Activated naive CD8-positive, alpha-beta T cell treated with anti-CD3 and anti-CD28 coated beads, Interleukin-2, amount 10 ng/mL, durations not matched to agents 7 days and 5 days (primary cell): ENCODE data around the gene IL1RAPL2. TPM values are rescaled to one million over a fixed set of nuclear protein-coding genes. Genes with fewer than 3 reads are reported as not detected.
"Not testable (repeated sequence)": the region's sequence is repeated elsewhere in the genome, so short reads cannot be mapped to it uniquely, and the experiment has no call there.

Source experiments
- ATAC-seq: fragments of 150-1000 bp; cut with Tn5 transposase; one replicate; pipeline ENCODE4 v1.10.0; 2021; ENCODE audit warnings: low read depth, moderate library complexity
- POLR2A ChIA-PET: fragments of 350-600 bp; sonication (Branson Sonifier 250); formaldehyde crosslinking; loops from one replicate; lab custom pipeline; 2021; ENCODE audit warnings: antibody characterized with exemption; lab: Charles Lee
- DNase-seq: peaks from one replicate; pipeline ENCODE4 v3.0.0; 2021
- H3K27ac Mint-ChIP-seq: one replicate; pipeline ENCODE4 v1.8.0; 2022; ENCODE audit warnings: mild to moderate bottlenecking, mixed read lengths
- H3K27me3 Mint-ChIP-seq: one replicate; pipeline ENCODE4 v1.8.0; 2022; ENCODE audit warnings: mild to moderate bottlenecking, moderate library complexity, mixed read lengths
- H3K36me3 Mint-ChIP-seq: one replicate; pipeline ENCODE4 v1.8.0; 2021; ENCODE audit warnings: mild to moderate bottlenecking, mixed read lengths
- H3K4me1 Mint-ChIP-seq: one replicate; pipeline ENCODE4 v1.8.0; 2021; ENCODE audit warnings: mixed read lengths
- H3K4me3 Mint-ChIP-seq: one replicate; pipeline ENCODE4 v1.8.0; 2022; ENCODE audit warnings: mild to moderate bottlenecking, moderate library complexity, mixed read lengths
- H3K9me3 Mint-ChIP-seq: one replicate; pipeline ENCODE4 v1.8.0; 2021; ENCODE audit warnings: mixed read lengths
- total RNA-seq, 2 experiments: library from RNA; stranded (reverse); gene quantifications; one replicate each; pipeline ENCODE4 v1.2.3, GENCODE V29; 2021

Gene IL1RAPL2
- total RNA-seq, 2 experiments from 2014 or later = not detected

GRCh38 chrX:105647749-105648148, 1081.8 kb downstream of the IL1RAPL2 start:
- DNase-seq (no peak), ATAC-seq (no peak)
- no peaks in the 10 kb centered on the region for H3K4me1 Mint-ChIP-seq
- no peak overlapping the region for H3K27ac Mint-ChIP-seq
- POLR2A ChIA-PET = no interaction called here
- H3K4me3 Mint-ChIP-seq = no peak overlapping the region
- no peaks in the 10 kb centered on the region for H3K36me3 Mint-ChIP-seq
- H3K9me3 Mint-ChIP-seq = no peaks in the 10 kb centered on the region
- H3K27me3 Mint-ChIP-seq = no peaks in the 10 kb centered on the region

GRCh38 chrX:105648732-105649131, 1082.7 kb downstream of the IL1RAPL2 start:
- Mint-ChIP-seq H3K9me3 (no peaks in the 10 kb centered on the region), H3K27ac (no peak overlapping the region), H3K36me3 (no peaks in the 10 kb centered on the region), H3K4me3 (no peak overlapping the region), H3K27me3 (no peaks in the 10 kb centered on the region), H3K4me1 (no peaks in the 10 kb centered on the region)
- ATAC-seq (no peak), DNase-seq (no peak)
- POLR2A ChIA-PET = no interaction called here

GRCh38 chrX:105650577-105650976, 1084.6 kb downstream of the IL1RAPL2 start:
- Mint-ChIP-seq H3K36me3 (no peaks in the 10 kb centered on the region), H3K9me3 (no peaks in the 10 kb centered on the region), H3K27me3 (no peaks in the 10 kb centered on the region), H3K27ac (no peak overlapping the region), H3K4me1 (no peaks in the 10 kb centered on the region), H3K4me3 (no peak overlapping the region)
- no peak for DNase-seq
- POLR2A ChIA-PET = no interaction called here
- no peak for ATAC-seq

DNA sequence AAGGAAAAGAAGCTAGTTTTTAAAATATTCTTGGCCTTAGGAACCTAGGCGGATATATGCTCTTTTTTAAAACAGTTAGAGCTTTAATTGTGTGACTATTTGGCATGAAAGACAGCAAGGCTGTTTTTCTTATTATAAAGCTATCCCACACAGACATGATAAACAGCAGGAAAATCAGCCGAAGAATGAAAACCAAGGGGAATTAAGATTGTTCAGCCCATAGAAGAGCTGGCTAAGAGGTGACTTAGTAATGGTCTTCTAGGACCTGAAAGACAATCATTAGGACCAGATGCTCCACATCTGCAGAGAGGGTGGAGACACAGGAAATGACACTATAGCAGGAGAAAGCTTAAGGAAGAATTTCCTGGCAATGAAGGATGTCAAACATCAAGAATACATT, 1085.0 kb downstream of the IL1RAPL2 start:
- no peak overlapping the region for H3K4me3 Mint-ChIP-seq
- no peaks in the 10 kb centered on the region for H3K27me3 Mint-ChIP-seq
- ATAC-seq (no peak), DNase-seq (no peak)
- H3K27ac Mint-ChIP-seq = no peak overlapping the region
- POLR2A ChIA-PET = no interaction called here
- H3K36me3 Mint-ChIP-seq = no peaks in the 10 kb centered on the region
- no peaks in the 10 kb centered on the region for H3K4me1 Mint-ChIP-seq
- no peaks in the 10 kb centered on the region for H3K9me3 Mint-ChIP-seq

GRCh38 chrX:105653891-105654290, 1087.9 kb downstream of the IL1RAPL2 start:
- Mint-ChIP-seq H3K27ac (no peak overlapping the region), H3K9me3 (no peaks in the 10 kb centered on the region), H3K27me3 (no peaks in the 10 kb centered on the region), H3K4me1 (no peaks in the 10 kb centered on the region), H3K36me3 (no peaks in the 10 kb centered on the region), H3K4me3 (no peak overlapping the region)
- POLR2A ChIA-PET = no interaction called here
- no peak for DNase-seq
- ATAC-seq = no peak

- no peak overlapping the region for H3K4me3 Mint-ChIP-seq
- DNase-seq (no peak), ATAC-seq (no peak)
- H3K27me3 Mint-ChIP-seq = no peaks in the 10 kb centered on the region
- no peak overlapping the region for H3K27ac Mint-ChIP-seq
- POLR2A ChIA-PET = no interaction called here
- H3K4me1 Mint-ChIP-seq = no peaks in the 10 kb centered on the region
- no peaks in the 10 kb centered on the region for H3K36me3 Mint-ChIP-seq
- no peaks in the 10 kb centered on the region for H3K9me3 Mint-ChIP-seq
Measured at GRCh38 chrX:105658136-105658535, 1092.1 kb downstream of the IL1RAPL2 start.

DNA sequence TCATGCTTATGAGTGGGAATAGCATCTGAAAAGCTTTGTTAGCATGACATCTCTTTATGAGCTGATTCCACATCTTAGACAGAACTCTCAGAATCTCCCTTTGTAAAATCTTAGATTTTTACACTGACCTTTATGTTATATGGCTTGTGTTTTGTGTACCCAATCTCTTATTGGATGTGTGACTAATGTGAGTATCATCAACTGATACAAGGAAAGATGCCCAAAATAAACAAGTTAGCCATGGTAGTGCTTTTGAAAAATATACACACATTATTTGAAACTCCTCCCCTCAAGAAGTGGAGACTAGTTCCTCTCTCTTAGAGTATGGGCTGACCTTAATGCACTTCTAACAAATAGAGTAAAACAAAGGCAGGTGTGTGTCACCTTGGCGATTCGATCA, 1096.2 kb downstream of the IL1RAPL2 start:
- POLR2A ChIA-PET = no interaction called here
- H3K4me1 Mint-ChIP-seq = no peaks in the 10 kb centered on the region
- H3K36me3 Mint-ChIP-seq = no peaks in the 10 kb centered on the region
- no peak overlapping the region for H3K27ac Mint-ChIP-seq
- H3K27me3 Mint-ChIP-seq = no peaks in the 10 kb centered on the region
- DNase-seq = no peak
- no peak overlapping the region for H3K4me3 Mint-ChIP-seq
- H3K9me3 Mint-ChIP-seq = no peaks in the 10 kb centered on the region
- no peak for ATAC-seq

DNA sequence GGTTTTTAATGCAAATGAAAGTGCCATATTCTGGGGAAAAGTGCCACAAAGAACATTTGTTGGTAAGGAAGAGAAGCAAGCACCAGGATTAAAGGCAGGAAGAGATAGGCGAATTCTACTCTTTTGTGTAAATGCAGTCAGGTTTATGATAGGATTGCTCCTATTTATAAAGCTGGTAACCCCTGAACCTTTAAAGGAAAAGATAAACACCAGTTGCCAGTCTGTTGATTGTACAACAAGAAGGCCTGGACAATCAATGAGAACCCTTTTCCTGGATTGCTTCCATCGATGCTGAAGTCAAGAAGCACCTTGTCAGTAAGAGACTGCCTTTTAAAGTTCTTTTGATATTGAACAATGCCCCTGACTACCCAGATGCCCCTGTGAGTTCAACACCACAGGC, 1098.2 kb downstream of the IL1RAPL2 start:
- H3K27me3 Mint-ChIP-seq = no peaks in the 10 kb centered on the region
- no peaks in the 10 kb centered on the region for H3K4me1 Mint-ChIP-seq
- ATAC-seq = no peak
- DNase-seq = no peak
- no peaks in the 10 kb centered on the region for H3K36me3 Mint-ChIP-seq
- no peak overlapping the region for H3K4me3 Mint-ChIP-seq
- no peaks in the 10 kb centered on the region for H3K9me3 Mint-ChIP-seq
- POLR2A ChIA-PET = no interaction called here
- H3K27ac Mint-ChIP-seq = no peak overlapping the region

GRCh38 chrX:105684288-105684687, 1118.3 kb downstream of the IL1RAPL2 start:
- H3K27me3 Mint-ChIP-seq, DNase-seq, H3K27ac Mint-ChIP-seq, H3K4me1 Mint-ChIP-seq, H3K4me3 Mint-ChIP-seq, POLR2A ChIA-PET, H3K9me3 Mint-ChIP-seq, H3K36me3 Mint-ChIP-seq, ATAC-seq: not testable (repeated sequence)

DNA sequence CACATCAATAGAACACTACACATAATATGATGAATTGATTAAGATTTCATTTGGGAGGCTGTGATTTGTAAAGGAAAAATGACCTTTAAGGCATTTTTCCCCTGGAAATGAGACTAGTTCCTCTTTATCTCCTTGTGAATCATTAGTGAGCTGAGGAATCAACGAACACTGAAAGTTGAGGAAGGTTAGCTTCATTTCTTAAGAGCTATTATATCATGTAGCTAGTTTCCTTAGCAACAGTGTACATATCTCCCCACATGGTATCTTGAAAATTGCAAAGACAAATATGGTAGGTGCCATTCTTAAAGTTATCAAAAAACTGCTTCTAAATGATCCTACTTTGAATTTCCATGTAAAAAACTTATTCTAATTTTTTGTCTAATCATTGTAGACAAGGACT, 1128.8 kb downstream of the IL1RAPL2 start:
- Mint-ChIP-seq H3K27ac (no peak overlapping the region), H3K4me3 (no peak overlapping the region), H3K9me3 (peaks cover 1% of the 10 kb centered on the region), H3K36me3 (no peaks in the 10 kb centered on the region), H3K4me1 (no peaks in the 10 kb centered on the region), H3K27me3 (no peaks in the 10 kb centered on the region)
- ATAC-seq (no peak), DNase-seq (no peak)
- POLR2A ChIA-PET = no interaction called here

GRCh38 chrX:105695451-105695850, 1129.5 kb downstream of the IL1RAPL2 start:
- Mint-ChIP-seq H3K27me3 (no peaks in the 10 kb centered on the region), H3K4me1 (no peaks in the 10 kb centered on the region), H3K4me3 (no peak overlapping the region), H3K27ac (no peak overlapping the region), H3K36me3 (no peaks in the 10 kb centered on the region), H3K9me3 (peaks cover 1% of the 10 kb centered on the region)
- no peak for DNase-seq
- POLR2A ChIA-PET = no interaction called here
- ATAC-seq = no peak

DNA sequence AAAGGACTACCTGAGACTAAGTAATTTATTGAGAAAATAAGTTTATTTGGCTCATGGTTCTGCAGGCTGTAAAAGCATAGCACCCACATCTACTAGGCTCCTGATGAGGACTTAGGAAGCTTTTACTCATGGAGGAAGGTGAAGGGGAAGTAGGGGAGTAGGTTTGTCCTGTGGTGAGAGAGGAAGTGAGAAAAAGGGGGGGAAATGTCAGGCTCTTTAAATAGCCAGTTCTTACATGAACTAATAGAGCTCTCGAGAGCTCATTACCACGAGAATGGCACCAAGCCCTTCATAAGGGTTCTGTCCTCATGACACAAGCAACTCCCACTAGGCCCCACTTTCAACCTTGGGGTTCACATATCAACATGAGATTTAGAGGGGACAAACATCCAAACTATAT, 1130.9 kb downstream of the IL1RAPL2 start:
- H3K27me3 Mint-ChIP-seq = no peaks in the 10 kb centered on the region
- peaks cover 1% of the 10 kb centered on the region for H3K9me3 Mint-ChIP-seq
- POLR2A ChIA-PET = no interaction called here
- no peak overlapping the region for H3K4me3 Mint-ChIP-seq
- ATAC-seq = no peak
- H3K36me3 Mint-ChIP-seq = no peaks in the 10 kb centered on the region
- no peak overlapping the region for H3K27ac Mint-ChIP-seq
- DNase-seq = no peak
- no peaks in the 10 kb centered on the region for H3K4me1 Mint-ChIP-seq

- DNase-seq (no peak), ATAC-seq (no peak)
- no peaks in the 10 kb centered on the region for H3K4me1 Mint-ChIP-seq
- H3K4me3 Mint-ChIP-seq = no peak overlapping the region
- POLR2A ChIA-PET = no interaction called here
- H3K27ac Mint-ChIP-seq = no peak overlapping the region
- H3K36me3 Mint-ChIP-seq = no peaks in the 10 kb centered on the region
- no peaks in the 10 kb centered on the region for H3K27me3 Mint-ChIP-seq
- H3K9me3 Mint-ChIP-seq = peaks cover 1% of the 10 kb centered on the region
Measured at GRCh38 chrX:105697984-105698781, 1132.2 kb downstream of the IL1RAPL2 start.

GRCh38 chrX:105700331-105700730, 1134.3 kb downstream of the IL1RAPL2 start:
- ATAC-seq (no peak), DNase-seq (no peak)
- no peaks in the 10 kb centered on the region for H3K27me3 Mint-ChIP-seq
- POLR2A ChIA-PET = no interaction called here
- H3K36me3 Mint-ChIP-seq = no peaks in the 10 kb centered on the region
- H3K4me3 Mint-ChIP-seq = no peak overlapping the region
- H3K9me3 Mint-ChIP-seq = no peaks in the 10 kb centered on the region
- H3K4me1 Mint-ChIP-seq = no peaks in the 10 kb centered on the region
- no peak overlapping the region for H3K27ac Mint-ChIP-seq
